H9 (cell line): Measurements from ENCODE around the gene AIMP1. TPM values are rescaled to one million over a fixed set of nuclear protein-coding genes. Genes with fewer than 3 reads are reported as not detected.

ENCODE experiments used
- DNase-seq: peaks from one replicate; pipeline ENCODE4 v3.0.0-alpha.2; 2017
- H2AFZ ChIP-seq: one replicate; pipeline ENCODE4 v1.6.1; 2013; ENCODE audit warnings: mild to moderate bottlenecking, low read length, control low read depth, moderate library complexity
- H2AK5ac ChIP-seq: 2 replicates; pipeline ENCODE4 v1.6.1; 2013; ENCODE audit warnings: low read length, control low read depth, mixed read lengths; ENCODE audit not compliant: insufficient read length
- H2BK120ac ChIP-seq: one replicate; pipeline ENCODE4 v1.6.1; 2013; ENCODE audit warnings: low read depth, mild to moderate bottlenecking, low read length, control low read depth, inconsistent platforms; ENCODE audit not compliant: poor library complexity, severe bottlenecking
- H2BK12ac ChIP-seq: 2 replicates; pipeline ENCODE4 v1.6.1; 2013; ENCODE audit warnings: low read length, control low read depth, mixed read lengths, low read depth; ENCODE audit not compliant: insufficient read length
- H2BK15ac ChIP-seq: 2 replicates; pipeline ENCODE4 v1.6.1; 2013; ENCODE audit warnings: low read depth, low read length, control low read depth
- H2BK20ac ChIP-seq: one replicate; pipeline ENCODE4 v1.6.1; 2013; ENCODE audit warnings: low read depth, mild to moderate bottlenecking, low read length, control low read depth, inconsistent platforms; ENCODE audit not compliant: poor library complexity, severe bottlenecking
- H2BK5ac ChIP-seq: 2 replicates; pipeline ENCODE4 v1.6.1; 2013; ENCODE audit warnings: low read length, control low read depth, mixed read lengths; ENCODE audit not compliant: insufficient read length
- H3K14ac ChIP-seq: 2 replicates; pipeline ENCODE4 v1.6.1; 2013; ENCODE audit warnings: low read length, control low read depth; ENCODE audit not compliant: insufficient read depth
- H3K18ac ChIP-seq: 2 replicates; pipeline ENCODE4 v1.6.1; 2013; ENCODE audit warnings: low read depth, mild to moderate bottlenecking, mixed read lengths, low read length, control low read depth; ENCODE audit not compliant: insufficient read length
- H3K23ac ChIP-seq: 2 replicates; pipeline ENCODE4 v1.6.1; 2013; ENCODE audit warnings: low read length, control low read depth, mixed read lengths, low read depth; ENCODE audit not compliant: insufficient read length
- H3K23me2 ChIP-seq: 2 replicates; pipeline ENCODE4 v1.6.1; 2013; ENCODE audit warnings: low read depth, mild to moderate bottlenecking, mixed read lengths, low read length, control low read depth; ENCODE audit not compliant: insufficient read length, poor library complexity, severe bottlenecking
- H3K27ac ChIP-seq: 2 replicates; pipeline ENCODE4 v1.5.1; 2013; ENCODE audit warnings: low read length, control low read depth, mixed read lengths, low read depth; ENCODE audit not compliant: insufficient read length
- H3K27me3 ChIP-seq: 2 replicates; pipeline ENCODE4 v1.6.1; 2013; ENCODE audit warnings: low read length, control low read depth, inconsistent platforms; ENCODE audit not compliant: insufficient read depth
- H3K4ac ChIP-seq: 2 replicates; pipeline ENCODE4 v1.6.1; 2013; ENCODE audit warnings: low read depth, mild to moderate bottlenecking, control low read depth, inconsistent platforms, low read length, moderate library complexity
- H3K4me1 ChIP-seq: 2 replicates; pipeline ENCODE4 v1.6.1; 2013; ENCODE audit warnings: low read length, control low read depth, inconsistent platforms; ENCODE audit not compliant: insufficient read depth
- H3K4me2 ChIP-seq: 2 replicates; pipeline ENCODE4 v1.6.1; 2013; ENCODE audit warnings: low read length, control low read depth, mixed read lengths; ENCODE audit not compliant: insufficient read length, insufficient read depth
- H3K56ac ChIP-seq: 2 replicates; pipeline ENCODE4 v1.6.1; 2013; ENCODE audit warnings: low read depth, mild to moderate bottlenecking, mixed read lengths, low read length, control low read depth; ENCODE audit not compliant: insufficient read length
- H3K79me1 ChIP-seq: 2 replicates; pipeline ENCODE4 v1.6.1; 2013; ENCODE audit warnings: low read depth, mild to moderate bottlenecking, moderate library complexity, low read length, control low read depth, inconsistent platforms; ENCODE audit not compliant: insufficient read depth, poor library complexity, severe bottlenecking
- H3K79me2 ChIP-seq: 2 replicates; pipeline ENCODE4 v1.6.1; 2013; ENCODE audit warnings: low read length, control low read depth, inconsistent platforms; ENCODE audit not compliant: insufficient read depth
- H3K9ac ChIP-seq: 2 replicates; pipeline ENCODE4 v1.6.1; 2013; ENCODE audit warnings: low read length, control low read depth, mixed read lengths; ENCODE audit not compliant: insufficient read length; ENCODE audit errors: extremely low read depth
- H3K9me3 ChIP-seq: one replicate; pipeline ENCODE4 v1.6.1; 2013; ENCODE audit warnings: low read depth, low read length, inconsistent platforms; ENCODE audit not compliant: control insufficient read depth
- H3T11ph ChIP-seq: one replicate; pipeline ENCODE4 v1.6.1; 2013; ENCODE audit warnings: mild to moderate bottlenecking, low read length, control low read depth, inconsistent platforms
- H4K20me1 ChIP-seq: one replicate; pipeline ENCODE4 v1.6.1; 2013; ENCODE audit not compliant: control insufficient read depth, insufficient read length, insufficient read depth
- H4K5ac ChIP-seq: 2 replicates; pipeline ENCODE4 v1.6.1; 2013; ENCODE audit warnings: low read depth, mild to moderate bottlenecking, mixed read lengths, low read length, control low read depth; ENCODE audit not compliant: insufficient read length
- H4K8ac ChIP-seq: replicated peaks from 2 replicates; pipeline ENCODE4 v1.6.1; 2013; ENCODE audit warnings: low read length, control low read depth, mixed read lengths, low read depth; ENCODE audit not compliant: insufficient read length
- H4K91ac ChIP-seq: 2 replicates; pipeline ENCODE4 v1.6.1; 2013; ENCODE audit warnings: low read depth, mild to moderate bottlenecking, moderate library complexity, mixed read lengths, low read length, control low read depth; ENCODE audit not compliant: insufficient read length
- H3K27ac Mint-ChIP-seq, 3 experiments: 2 replicates in 2 of 3; 3 replicates in 1 of 3; pipeline ENCODE4 v1.8.0; 2020 to 2021; ENCODE audit warnings: mixed read lengths in 3 of 3, mild to moderate bottlenecking in 1 of 3, moderate library complexity in 1 of 3
- H3K27me3 Mint-ChIP-seq: 2 replicates; pipeline ENCODE4 v1.8.0; 2021; ENCODE audit warnings: low read depth, mild to moderate bottlenecking, moderate library complexity, mixed read lengths
- H3K36me3 Mint-ChIP-seq, 3 experiments: 2 replicates in 2 of 3; 3 replicates in 1 of 3; pipeline ENCODE4 v1.8.0; 2020 to 2021; ENCODE audit warnings: low read depth in 3 of 3, mixed read lengths in 3 of 3; ENCODE audit not compliant: insufficient read depth in 1 of 3
- H3K4me1 Mint-ChIP-seq, 2 experiments: 2 replicates each; pipeline ENCODE4 v1.8.0; 2020; ENCODE audit warnings: mixed read lengths in 2 of 2
- H3K4me3 Mint-ChIP-seq, 2 experiments: 2 replicates in 1 of 2; 3 replicates in 1 of 2; pipeline ENCODE4 v1.8.0; 2020 to 2021; ENCODE audit warnings: mild to moderate bottlenecking in 2 of 2, mixed read lengths in 2 of 2, moderate library complexity in 1 of 2
- H3K9me3 Mint-ChIP-seq, 2 experiments: 2 replicates in 1 of 2; 3 replicates in 1 of 2; pipeline ENCODE4 v1.8.0; 2020; ENCODE audit warnings: mild to moderate bottlenecking in 2 of 2, mixed read lengths in 2 of 2, moderate library complexity in 1 of 2
- CTCF ChIP-seq: fragments of 200-600 bp; sonication (generic); conservative IDR thresholded peaks from 3 replicates; pipeline ENCODE4 v1.8.0; 2021; ENCODE audit warnings: antibody characterized with exemption, mild to moderate bottlenecking
- WGBS: extraction: QIAGEN DNeasy Blood & Tissue Kit; methylation state at CpG from one replicate; pipeline ENCODE4 v1.1.7; 2013; ENCODE audit warnings: missing lambda C conversion rate, low lambda C conversion rate, mixed read lengths; ENCODE audit not compliant: insufficient read length; ENCODE audit errors: extremely low coverage; 5-methylcytosine and 5-hydroxymethylcytosine counted together
- total RNA-seq: library from RNA; stranded (reverse); gene quantifications from 2 replicates; pipeline ENCODE4 v1.2.1, GENCODE V29; 2021

Gene AIMP1
- total RNA-seq, 1 experiment from 2014 or later = 36.8 TPM

DNA sequence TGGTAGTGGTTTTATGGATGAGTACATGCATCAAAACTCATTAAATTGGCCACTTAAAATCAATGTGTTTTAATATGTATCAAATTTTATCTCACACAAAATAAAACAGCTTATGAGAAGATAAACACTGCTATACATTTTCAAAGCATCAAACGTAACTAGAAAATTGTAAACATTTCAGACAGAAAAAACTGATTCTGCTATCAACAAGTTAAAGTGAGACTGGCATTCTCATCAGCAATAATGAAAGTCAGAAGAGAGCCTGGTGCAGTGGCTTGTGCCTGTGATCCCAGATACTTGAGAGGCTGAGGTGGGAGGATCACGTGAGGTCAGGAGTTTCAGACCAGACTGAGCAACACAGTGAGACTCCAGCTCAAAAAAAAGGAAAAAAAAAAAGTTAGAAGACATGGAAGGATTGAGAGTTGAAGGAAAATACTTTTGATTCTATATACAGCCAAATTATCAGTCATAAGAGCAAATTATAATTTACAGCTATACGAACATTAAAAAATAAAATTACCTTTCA, 3.3 kb upstream of the AIMP1 start:
- no peak for TF ChIP-seq CTCF
- peaks cover 13% of the 10 kb centered on the region; the same call in 1 of the 2 replicates for H3K79me2 ChIP-seq
- H3K4ac ChIP-seq = no peak overlapping the region
- no peak overlapping the region for H3K56ac ChIP-seq
- no peaks in the 10 kb centered on the region for H3K9me3 ChIP-seq
- no peak overlapping the region for H2BK120ac ChIP-seq
- H3T11ph ChIP-seq = no peak overlapping the region
- H4K20me1 ChIP-seq = no peaks in the 10 kb centered on the region
- no peak overlapping the region for H2BK12ac ChIP-seq
- no peak overlapping the region for H2BK15ac ChIP-seq
- H3K27me3 ChIP-seq = no peaks in the 10 kb centered on the region
- H3K79me1 ChIP-seq = peaks cover 5% of the 10 kb centered on the region
- H3K4me2 ChIP-seq = no peak overlapping the region
- no peak overlapping the region for H3K4me3 Mint-ChIP-seq
- H2BK5ac ChIP-seq = no peak overlapping the region
- no peak overlapping the region for H4K8ac ChIP-seq
- no peak overlapping the region for H3K14ac ChIP-seq
- peaks cover 4 to 8% of the 10 kb centered on the region in 2 experiments for H3K4me1 Mint-ChIP-seq
- H3K23ac ChIP-seq = no peak overlapping the region
- no peak overlapping the region for H2AFZ ChIP-seq
- peaks cover 5% of the 10 kb centered on the region for H3K23me2 ChIP-seq
- H3K9ac ChIP-seq = no peak overlapping the region
- H2BK20ac ChIP-seq = no peak overlapping the region
- H3K27ac Mint-ChIP-seq = peak overlapping the region in 1 of 3 experiments; percentile 58; a peak in 1 of 7 replicates
- no peak overlapping the region for H3K27ac ChIP-seq
- H2AK5ac ChIP-seq = no peak overlapping the region
- no peak overlapping the region for H3K18ac ChIP-seq
- no CpG with 5 or more reads among the region's 3 CpGs for WGBS
- no peak overlapping the region for H4K91ac ChIP-seq
- no peaks in the 10 kb centered on the region for H3K4me1 ChIP-seq
- DNase-seq = no peak
- H3K9me3 Mint-ChIP-seq = no peaks in the 10 kb centered on the region
- H3K36me3 Mint-ChIP-seq = peaks cover 0 to 3% (median 0%) of the 10 kb centered on the region in 3 experiments; a peak in 2 of 7 replicates
- H3K27me3 Mint-ChIP-seq = no peaks in the 10 kb centered on the region
- no peak overlapping the region for H4K5ac ChIP-seq
